Measurements from ENCODE around the gene CACNA2D4.

Gene CACNA2D4

DNA sequence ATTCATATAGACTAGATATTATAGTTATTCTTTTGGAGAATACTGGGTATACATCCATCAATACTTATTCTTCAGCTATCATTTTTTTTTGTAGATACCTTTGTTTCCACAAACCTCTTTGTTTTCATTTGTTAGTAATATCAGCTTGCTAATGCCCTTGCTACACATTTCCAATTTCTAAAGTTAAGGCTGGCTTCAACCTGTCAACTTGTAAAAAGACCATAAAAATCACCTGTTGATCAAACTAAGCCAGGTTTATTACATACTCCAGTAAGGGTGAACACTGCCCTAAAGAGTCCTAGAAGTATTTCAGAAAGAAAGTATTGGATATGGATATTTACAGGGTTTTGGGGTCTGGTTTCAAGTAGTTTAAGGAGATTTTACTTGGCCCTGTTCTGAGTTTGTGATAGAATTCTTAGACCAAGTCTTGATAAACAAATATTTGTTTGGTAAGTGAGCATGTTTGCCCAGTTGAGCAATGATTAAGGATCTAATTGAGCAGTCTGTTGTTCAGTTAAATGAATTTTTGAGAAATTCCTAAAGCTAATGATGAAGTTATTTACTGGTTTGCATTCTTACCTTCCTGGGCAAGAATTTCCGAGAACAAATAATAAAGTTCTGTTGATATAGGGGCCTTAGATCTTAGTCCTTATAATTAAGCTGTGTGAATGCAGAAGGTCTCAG, 150.9 kb downstream of the CACNA2D4 start:
- Histone ChIP-seq H3K4me1 (ENCODE audit: control insufficient read depth, insufficient read depth, low read length, poor library complexity, severe bottlenecking) (no peaks in the 10 kb centered on the region), H3K4me3 (ENCODE audit: insufficient read depth, low read depth, low read length, poor library complexity, severe bottlenecking) (no peak overlapping the region), H3K27ac (ENCODE audit: insufficient read depth, low read length, poor library complexity, severe bottlenecking) (no peak overlapping the region), H3K36me3 (ENCODE audit: control insufficient read depth, insufficient read depth, low read length) (no peaks in the 10 kb centered on the region), H3K9me3 (ENCODE audit: control insufficient read depth, low read length) (no peaks in the 10 kb centered on the region), H3K27me3 (replicated peaks; ENCODE audit: control insufficient read depth, insufficient read depth, low read length, poor library complexity, severe bottlenecking) (no peaks in the 10 kb centered on the region)
- DNase-seq = no peak

DNA sequence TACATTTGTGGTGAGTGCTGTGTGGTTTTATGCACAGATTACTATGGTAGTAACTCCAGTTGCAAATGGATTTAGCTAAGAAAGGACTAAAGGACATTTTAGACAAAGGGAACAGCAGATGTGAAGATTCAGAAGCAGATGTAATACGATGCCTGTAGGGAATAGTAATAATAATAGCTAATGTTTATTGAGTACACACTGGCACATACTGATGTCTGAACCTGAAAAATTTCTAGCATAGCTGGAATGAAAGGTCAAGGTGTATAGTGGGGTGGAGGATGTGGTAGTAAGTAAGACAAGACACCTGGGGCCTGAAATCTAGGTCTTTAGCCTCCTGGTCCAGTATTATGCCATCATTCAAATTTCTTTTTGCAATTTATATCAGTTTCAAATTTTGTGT, 152.3 kb downstream of the CACNA2D4 start:
- no peak overlapping the region for H3K27ac ChIP-seq (ENCODE audit: insufficient read depth, low read length, poor library complexity, severe bottlenecking)
- H3K27me3 ChIP-seq (replicated peaks; ENCODE audit: control insufficient read depth, insufficient read depth, low read length, poor library complexity, severe bottlenecking) = no peaks in the 10 kb centered on the region
- H3K4me1 ChIP-seq (ENCODE audit: control insufficient read depth, insufficient read depth, low read length, poor library complexity, severe bottlenecking) = no peaks in the 10 kb centered on the region
- no peaks in the 10 kb centered on the region for H3K9me3 ChIP-seq (ENCODE audit: control insufficient read depth, low read length)
- no peak for DNase-seq
- no peak overlapping the region for H3K4me3 ChIP-seq (ENCODE audit: insufficient read depth, low read depth, low read length, poor library complexity, severe bottlenecking)
- H3K36me3 ChIP-seq (ENCODE audit: control insufficient read depth, insufficient read depth, low read length) = no peaks in the 10 kb centered on the region

DNA sequence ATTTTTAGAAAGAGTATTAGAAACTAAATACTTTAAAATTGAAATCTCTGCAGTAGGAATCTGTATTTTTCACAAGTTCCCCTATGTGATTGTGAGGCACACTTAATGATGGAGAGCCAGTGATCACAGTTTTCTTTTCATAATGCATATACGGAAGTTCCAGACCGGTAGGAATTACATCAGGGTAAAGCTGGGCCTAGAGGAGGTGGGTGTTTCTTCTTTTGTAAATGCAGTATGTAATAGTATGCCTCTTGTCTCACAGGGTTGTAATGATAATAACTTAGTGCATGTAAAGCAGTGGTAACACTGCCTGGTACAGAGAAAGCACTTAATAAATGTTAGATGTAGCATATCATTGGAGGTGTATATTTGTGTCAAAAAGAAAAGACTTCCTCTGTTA, 155.3 kb downstream of the CACNA2D4 start:
- H3K36me3 ChIP-seq (ENCODE audit: control insufficient read depth, insufficient read depth, low read length) = no peaks in the 10 kb centered on the region
- no peaks in the 10 kb centered on the region for H3K27me3 ChIP-seq (replicated peaks; ENCODE audit: control insufficient read depth, insufficient read depth, low read length, poor library complexity, severe bottlenecking)
- DNase-seq = no peak
- no peaks in the 10 kb centered on the region for H3K9me3 ChIP-seq (ENCODE audit: control insufficient read depth, low read length)
- H3K4me3 ChIP-seq (ENCODE audit: insufficient read depth, low read depth, low read length, poor library complexity, severe bottlenecking) = no peak overlapping the region
- no peak overlapping the region for H3K27ac ChIP-seq (ENCODE audit: insufficient read depth, low read length, poor library complexity, severe bottlenecking)
- H3K4me1 ChIP-seq (ENCODE audit: control insufficient read depth, insufficient read depth, low read length, poor library complexity, severe bottlenecking) = no peaks in the 10 kb centered on the region

DNA sequence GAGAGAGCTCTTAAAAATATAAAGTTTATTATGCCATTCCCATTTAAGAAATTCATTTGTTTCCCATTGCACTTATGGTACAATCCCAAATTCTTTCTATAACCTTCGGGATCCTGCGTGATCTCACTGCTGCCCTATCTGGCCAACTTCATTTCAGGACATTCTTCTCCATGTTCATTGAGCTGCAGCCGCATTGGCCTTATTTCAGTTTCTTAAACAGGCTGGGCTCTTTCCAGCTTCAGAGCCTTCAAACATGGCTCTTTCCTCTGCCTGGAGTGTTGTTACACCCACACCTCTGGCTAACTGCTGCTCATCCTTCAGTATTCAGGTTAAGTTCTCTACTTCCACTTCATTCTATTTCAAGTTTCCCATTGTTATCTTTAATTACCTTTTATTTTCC, 156.6 kb downstream of the CACNA2D4 start:
- no peak for DNase-seq
- Histone ChIP-seq H3K4me3 (ENCODE audit: insufficient read depth, low read depth, low read length, poor library complexity, severe bottlenecking) (no peak overlapping the region), H3K4me1 (ENCODE audit: control insufficient read depth, insufficient read depth, low read length, poor library complexity, severe bottlenecking) (no peaks in the 10 kb centered on the region), H3K9me3 (ENCODE audit: control insufficient read depth, low read length) (no peaks in the 10 kb centered on the region), H3K36me3 (ENCODE audit: control insufficient read depth, insufficient read depth, low read length) (no peaks in the 10 kb centered on the region), H3K27me3 (replicated peaks; ENCODE audit: control insufficient read depth, insufficient read depth, low read length, poor library complexity, severe bottlenecking) (no peaks in the 10 kb centered on the region), H3K27ac (ENCODE audit: insufficient read depth, low read length, poor library complexity, severe bottlenecking) (no peak overlapping the region)

DNA sequence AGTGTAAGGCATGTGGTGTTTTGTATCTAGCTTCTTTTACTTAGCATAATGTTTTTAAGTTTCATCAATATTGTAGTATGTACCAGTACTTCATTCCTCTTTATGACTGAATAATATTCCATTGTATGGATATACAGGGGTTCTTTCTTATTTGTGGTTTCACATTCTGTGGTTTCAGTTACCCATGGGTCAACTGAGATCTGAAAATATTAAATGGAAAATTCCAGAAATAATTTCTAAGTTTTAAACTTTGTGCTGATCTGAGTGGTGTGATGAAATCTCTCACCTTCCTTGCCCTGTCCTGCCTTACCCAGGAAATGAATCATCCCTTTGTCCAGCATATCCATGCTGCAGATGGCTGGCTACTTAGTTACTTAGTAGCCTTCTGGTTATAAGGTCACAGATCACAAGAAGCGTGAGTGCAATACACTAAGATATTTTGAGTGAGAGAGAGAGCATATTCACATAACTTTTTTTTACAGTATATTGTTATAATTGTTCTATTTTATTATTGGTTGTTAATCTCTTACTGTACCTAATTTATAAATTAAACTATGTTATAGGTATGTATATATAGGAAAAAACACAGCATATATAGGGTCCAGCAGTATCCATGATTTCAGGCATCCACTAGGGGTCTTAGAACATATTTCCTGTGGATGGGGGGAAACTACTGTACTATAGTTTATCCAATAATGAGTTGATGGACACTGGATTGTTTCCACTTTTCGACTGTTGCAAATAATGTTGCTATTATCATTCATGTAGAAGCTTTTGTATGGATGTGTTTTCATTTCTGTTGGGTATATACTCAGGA, 157.7 kb downstream of the CACNA2D4 start:
- Histone ChIP-seq H3K27me3 (replicated peaks; ENCODE audit: control insufficient read depth, insufficient read depth, low read length, poor library complexity, severe bottlenecking) (no peaks in the 10 kb centered on the region), H3K27ac (ENCODE audit: insufficient read depth, low read length, poor library complexity, severe bottlenecking) (no peak overlapping the region), H3K4me1 (ENCODE audit: control insufficient read depth, insufficient read depth, low read length, poor library complexity, severe bottlenecking) (no peaks in the 10 kb centered on the region)

DNA sequence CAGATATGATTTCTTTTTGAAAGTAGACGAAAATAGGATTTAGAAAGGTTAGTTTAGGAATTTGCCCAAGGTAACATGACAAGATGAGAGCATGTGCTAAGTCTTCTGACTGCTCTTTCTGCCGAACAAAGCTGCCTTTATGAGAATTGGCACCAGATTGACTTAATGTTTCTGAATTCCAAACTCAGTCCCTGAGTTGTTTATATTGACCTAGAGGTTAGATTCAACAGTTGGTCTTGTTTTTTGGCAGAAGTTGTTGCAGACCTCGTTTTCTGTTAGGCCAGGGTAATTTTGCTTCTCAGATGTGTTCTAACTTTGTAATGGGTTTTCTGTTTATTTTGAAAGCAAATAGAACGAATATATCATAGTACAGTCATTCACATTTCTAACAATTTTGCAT, 159.6 kb downstream of the CACNA2D4 start:
- H3K4me1 ChIP-seq (ENCODE audit: control insufficient read depth, insufficient read depth, low read length, poor library complexity, severe bottlenecking) = no peaks in the 10 kb centered on the region
- H3K4me3 ChIP-seq (ENCODE audit: insufficient read depth, low read depth, low read length, poor library complexity, severe bottlenecking) = no peak overlapping the region
- H3K36me3 ChIP-seq (ENCODE audit: control insufficient read depth, insufficient read depth, low read length) = peaks cover 10% of the 10 kb centered on the region
- DNase-seq = no peak
- H3K9me3 ChIP-seq (ENCODE audit: control insufficient read depth, low read length) = no peaks in the 10 kb centered on the region
- no peak overlapping the region for H3K27ac ChIP-seq (ENCODE audit: insufficient read depth, low read length, poor library complexity, severe bottlenecking)
- H3K27me3 ChIP-seq (replicated peaks; ENCODE audit: control insufficient read depth, insufficient read depth, low read length, poor library complexity, severe bottlenecking) = no peaks in the 10 kb centered on the region

More for the DNA sequence above, 157.7 kb downstream of the CACNA2D4 start:
- no peak overlapping the region for H3K4me3 ChIP-seq (ENCODE audit: insufficient read depth, low read depth, low read length, poor library complexity, severe bottlenecking)
- no peaks in the 10 kb centered on the region for H3K9me3 ChIP-seq (ENCODE audit: control insufficient read depth, low read length)
- no peaks in the 10 kb centered on the region for H3K36me3 ChIP-seq (ENCODE audit: control insufficient read depth, insufficient read depth, low read length)
- no peak for DNase-seq

DNA sequence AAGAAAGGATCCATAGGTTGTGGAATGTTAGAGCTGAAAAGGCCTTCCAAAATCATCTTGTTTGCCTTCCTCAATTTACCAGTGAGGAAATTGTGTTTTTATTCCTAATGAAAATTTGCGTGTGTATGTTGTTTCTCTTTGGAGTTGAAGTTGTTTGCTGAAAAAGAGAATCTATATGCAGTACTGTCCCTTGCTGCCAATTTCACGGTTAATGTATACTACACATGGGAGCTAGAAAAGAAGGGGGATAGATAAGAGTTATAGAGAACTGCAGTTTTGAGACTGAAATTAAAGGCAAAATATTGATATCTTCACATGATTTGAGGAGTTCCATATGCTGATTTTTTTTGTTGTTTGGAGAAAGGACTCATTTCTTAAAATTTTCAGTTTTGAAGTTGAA, 160.1 kb downstream of the CACNA2D4 start:
- H3K27ac ChIP-seq (ENCODE audit: insufficient read depth, low read length, poor library complexity, severe bottlenecking) = no peak overlapping the region
- no peaks in the 10 kb centered on the region for H3K4me1 ChIP-seq (ENCODE audit: control insufficient read depth, insufficient read depth, low read length, poor library complexity, severe bottlenecking)
- H3K4me3 ChIP-seq (ENCODE audit: insufficient read depth, low read depth, low read length, poor library complexity, severe bottlenecking) = no peak overlapping the region
- no peaks in the 10 kb centered on the region for H3K27me3 ChIP-seq (replicated peaks; ENCODE audit: control insufficient read depth, insufficient read depth, low read length, poor library complexity, severe bottlenecking)
- H3K36me3 ChIP-seq (ENCODE audit: control insufficient read depth, insufficient read depth, low read length) = peaks cover 10% of the 10 kb centered on the region
- no peak for DNase-seq
- no peaks in the 10 kb centered on the region for H3K9me3 ChIP-seq (ENCODE audit: control insufficient read depth, low read length)

DNA sequence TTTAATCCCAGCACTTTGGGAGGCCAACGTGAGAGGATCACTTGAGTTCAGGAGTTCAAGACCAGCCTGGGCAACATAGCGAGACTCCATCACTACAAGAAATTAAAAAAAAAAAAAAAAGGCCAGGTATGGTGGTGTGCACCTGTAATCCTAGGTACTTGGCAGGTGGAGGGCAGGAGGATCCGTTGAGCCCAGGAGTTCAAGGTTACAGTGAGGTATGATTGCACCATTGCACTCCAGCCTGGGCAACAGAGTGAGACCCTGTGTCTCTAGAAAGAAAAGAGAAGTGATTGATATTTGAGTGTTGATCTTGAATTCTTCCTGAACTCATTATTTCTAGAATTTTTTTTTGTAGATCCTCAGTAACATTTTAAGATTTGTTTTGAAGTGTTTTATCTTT, 168.2 kb downstream of the CACNA2D4 start:
- H3K36me3 ChIP-seq (ENCODE audit: control insufficient read depth, insufficient read depth, low read length) = peaks cover 15% of the 10 kb centered on the region
- H3K27ac ChIP-seq (ENCODE audit: insufficient read depth, low read length, poor library complexity, severe bottlenecking) = no peak overlapping the region
- H3K4me3 ChIP-seq (ENCODE audit: insufficient read depth, low read depth, low read length, poor library complexity, severe bottlenecking) = no peak overlapping the region
- no peak for DNase-seq
- H3K9me3 ChIP-seq (ENCODE audit: control insufficient read depth, low read length) = no peaks in the 10 kb centered on the region
- no peaks in the 10 kb centered on the region for H3K4me1 ChIP-seq (ENCODE audit: control insufficient read depth, insufficient read depth, low read length, poor library complexity, severe bottlenecking)
- no peaks in the 10 kb centered on the region for H3K27me3 ChIP-seq (replicated peaks; ENCODE audit: control insufficient read depth, insufficient read depth, low read length, poor library complexity, severe bottlenecking)

DNA sequence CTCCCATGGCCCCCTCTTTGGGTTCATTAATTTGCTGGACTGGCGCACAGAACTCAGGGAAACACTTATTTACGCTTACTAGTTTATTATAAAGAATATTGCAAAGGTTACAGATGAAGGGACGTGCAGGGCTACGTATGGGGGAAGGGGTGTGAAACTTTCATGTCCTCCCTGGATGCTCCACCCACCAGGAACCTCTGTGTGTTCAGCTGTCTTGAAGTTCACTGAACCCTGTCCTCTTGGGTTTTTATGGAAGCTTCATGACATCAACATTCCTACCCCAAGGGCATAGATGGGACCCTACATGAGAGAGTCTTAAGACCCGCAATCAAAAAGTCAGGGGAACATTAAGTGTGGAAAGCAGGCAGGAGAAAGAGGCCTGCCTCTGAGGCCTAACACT, 169.4 kb downstream of the CACNA2D4 start:
- Histone ChIP-seq H3K4me1 (ENCODE audit: control insufficient read depth, insufficient read depth, low read length, poor library complexity, severe bottlenecking) (no peaks in the 10 kb centered on the region), H3K27me3 (replicated peaks; ENCODE audit: control insufficient read depth, insufficient read depth, low read length, poor library complexity, severe bottlenecking) (no peaks in the 10 kb centered on the region), H3K4me3 (ENCODE audit: insufficient read depth, low read depth, low read length, poor library complexity, severe bottlenecking) (no peak overlapping the region), H3K9me3 (ENCODE audit: control insufficient read depth, low read length) (no peaks in the 10 kb centered on the region), H3K36me3 (ENCODE audit: control insufficient read depth, insufficient read depth, low read length) (peaks cover 7% of the 10 kb centered on the region), H3K27ac (ENCODE audit: insufficient read depth, low read length, poor library complexity, severe bottlenecking) (no peak overlapping the region)
- DNase-seq = no peak

DNA sequence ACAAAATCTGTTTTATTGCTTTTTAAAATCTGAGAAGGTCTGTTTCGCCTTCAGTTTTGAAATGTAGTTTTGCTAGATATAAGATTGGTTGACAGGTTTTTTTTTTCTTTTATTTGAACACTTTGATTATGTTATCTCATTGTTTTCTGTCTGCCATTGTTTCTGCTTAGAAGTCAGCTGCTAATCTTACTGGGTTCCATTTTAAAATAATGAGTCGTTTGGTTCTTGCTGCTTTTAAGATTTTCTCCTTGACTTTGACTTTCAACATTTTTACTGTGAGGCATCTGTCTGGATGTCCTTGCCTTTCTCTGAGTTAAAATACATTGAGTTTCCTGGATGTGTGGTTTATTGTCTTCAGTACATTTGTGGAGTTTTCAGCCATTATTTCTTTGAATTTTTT, 170.8 kb downstream of the CACNA2D4 start:
- Histone ChIP-seq H3K36me3 (ENCODE audit: control insufficient read depth, insufficient read depth, low read length) (peaks cover 7% of the 10 kb centered on the region), H3K9me3 (ENCODE audit: control insufficient read depth, low read length) (no peaks in the 10 kb centered on the region), H3K4me1 (ENCODE audit: control insufficient read depth, insufficient read depth, low read length, poor library complexity, severe bottlenecking) (no peaks in the 10 kb centered on the region), H3K4me3 (ENCODE audit: insufficient read depth, low read depth, low read length, poor library complexity, severe bottlenecking) (no peak overlapping the region), H3K27ac (ENCODE audit: insufficient read depth, low read length, poor library complexity, severe bottlenecking) (no peak overlapping the region), H3K27me3 (replicated peaks; ENCODE audit: control insufficient read depth, insufficient read depth, low read length, poor library complexity, severe bottlenecking) (no peaks in the 10 kb centered on the region)
- DNase-seq = no peak
